NCI-H1930 (cell line): Measurements from ENCODE around the gene PCDHB6.
"Not testable (repeated sequence)": the region's sequence is repeated elsewhere in the genome, so short reads cannot be mapped to it uniquely, and the experiment has no call there.

ENCODE experiments used
- DNase-seq, 2 experiments: peaks; one replicate each; lab custom pipeline; 2025; lab: John Stamatoyannopoulos, UW

The PCDHB6 gene

DNA sequence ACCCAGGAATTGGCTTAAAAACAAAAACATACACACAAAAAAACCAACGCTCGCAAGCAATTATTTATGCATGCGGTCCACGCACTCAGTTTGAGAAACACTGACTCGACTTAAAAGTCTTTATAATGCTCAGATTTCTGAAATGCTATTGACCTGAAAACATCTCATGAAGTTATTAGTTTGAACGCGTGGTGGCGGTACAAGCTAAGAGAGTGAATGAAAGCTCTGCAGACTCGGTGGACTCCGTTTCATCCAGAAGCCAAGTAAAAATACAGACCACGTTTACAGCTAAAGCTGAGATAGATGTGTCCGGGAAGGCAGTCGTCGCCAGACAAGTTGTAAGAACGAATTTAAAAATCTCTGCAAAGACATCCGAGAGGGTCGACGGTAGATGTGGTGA, at the start of gene PCDHB6:
Gene PCDHB6, plus strand, starts transcription at position 246 of the 400 bp plus-strand sequence. CDS start 201 bp downstream, outside the sequence.
- DNase-seq = no peak

DNA sequence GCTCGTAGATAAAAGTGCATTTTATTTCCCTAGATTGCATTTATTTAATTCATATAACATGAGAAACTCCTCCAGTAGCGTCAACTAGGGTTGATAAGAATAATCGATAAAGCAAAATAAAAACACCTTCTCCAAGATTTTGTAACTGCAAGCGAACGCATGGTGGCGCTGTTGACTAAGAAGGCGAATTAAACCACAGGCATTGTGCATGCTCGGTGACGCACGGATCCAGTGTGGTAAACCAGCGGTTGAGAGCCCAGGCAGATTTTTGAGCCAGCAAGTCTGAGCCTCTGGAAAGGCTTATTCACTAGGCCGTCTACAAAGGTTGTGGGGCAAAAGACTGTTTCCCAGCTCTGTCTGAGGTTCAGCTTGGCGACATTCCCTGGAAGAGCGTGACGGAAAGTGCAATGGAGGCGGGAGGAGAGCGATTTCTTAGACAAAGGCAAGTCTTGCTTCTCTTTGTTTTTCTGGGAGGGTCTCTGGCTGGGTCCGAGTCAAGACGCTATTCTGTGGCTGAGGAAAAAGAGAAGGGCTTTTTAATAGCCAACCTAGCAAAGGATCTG, 49.5 kb upstream of the PCDHB6 start, which contains the start of gene PCDHB3:
Gene PCDHB3, plus strand, starts transcription at position 231 of the 563 bp plus-strand sequence. Its CDS starts 177 bp downstream, at position 408.
- peak in 1 of 2 experiments; percentile 24 for DNase-seq

DNA sequence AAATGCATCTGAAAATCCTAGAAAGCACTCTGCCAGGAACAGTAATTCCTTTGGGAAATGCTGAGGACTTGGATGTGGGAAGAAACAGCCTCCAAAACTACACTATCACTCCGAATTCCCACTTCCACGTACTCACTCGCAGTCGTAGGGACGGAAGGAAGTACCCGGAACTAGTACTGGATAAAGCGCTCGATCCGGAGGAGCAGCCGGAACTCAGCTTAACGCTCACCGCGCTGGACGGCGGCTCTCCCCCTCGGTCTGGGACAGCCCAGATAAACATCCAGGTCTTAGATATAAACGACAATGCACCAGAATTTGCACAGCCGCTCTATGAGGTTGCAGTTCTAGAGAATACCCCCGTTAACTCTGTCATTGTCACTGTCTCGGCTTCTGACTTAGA, 48.8 kb upstream of the PCDHB6 start:
- DNase-seq = no peak

DNA sequence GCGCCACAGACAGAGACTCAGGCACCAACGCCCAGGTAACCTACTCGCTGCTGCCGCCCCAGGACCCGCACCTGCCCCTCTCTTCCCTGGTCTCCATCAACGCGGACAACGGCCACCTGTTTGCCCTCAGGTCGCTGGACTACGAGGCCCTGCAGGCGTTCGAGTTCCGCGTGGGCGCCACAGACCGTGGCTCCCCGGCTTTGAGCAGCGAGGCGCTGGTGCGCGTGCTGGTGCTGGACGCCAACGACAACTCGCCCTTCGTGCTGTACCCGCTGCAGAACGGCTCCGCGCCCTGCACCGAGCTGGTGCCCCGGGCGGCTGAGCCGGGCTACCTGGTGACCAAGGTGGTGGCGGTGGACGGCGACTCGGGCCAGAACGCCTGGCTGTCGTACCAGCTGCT, 47.8 kb upstream of the PCDHB6 start:
- DNase-seq = not testable (repeated sequence)

DNA sequence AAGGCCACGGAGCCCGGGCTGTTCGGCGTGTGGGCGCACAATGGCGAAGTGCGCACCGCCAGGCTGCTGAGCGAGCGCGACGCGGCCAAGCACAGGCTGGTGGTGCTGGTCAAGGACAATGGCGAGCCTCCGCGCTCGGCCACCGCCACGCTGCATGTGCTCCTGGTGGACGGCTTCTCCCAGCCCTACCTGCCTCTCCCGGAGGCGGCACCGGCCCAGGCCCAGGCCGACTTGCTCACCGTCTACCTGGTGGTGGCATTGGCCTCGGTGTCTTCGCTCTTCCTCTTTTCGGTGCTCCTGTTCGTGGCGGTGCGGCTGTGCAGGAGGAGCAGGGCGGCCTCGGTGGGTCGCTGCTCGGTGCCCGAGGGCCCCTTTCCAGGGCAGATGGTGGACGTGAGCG, 47.4 kb upstream of the PCDHB6 start:
- not testable (repeated sequence) for DNase-seq

DNA sequence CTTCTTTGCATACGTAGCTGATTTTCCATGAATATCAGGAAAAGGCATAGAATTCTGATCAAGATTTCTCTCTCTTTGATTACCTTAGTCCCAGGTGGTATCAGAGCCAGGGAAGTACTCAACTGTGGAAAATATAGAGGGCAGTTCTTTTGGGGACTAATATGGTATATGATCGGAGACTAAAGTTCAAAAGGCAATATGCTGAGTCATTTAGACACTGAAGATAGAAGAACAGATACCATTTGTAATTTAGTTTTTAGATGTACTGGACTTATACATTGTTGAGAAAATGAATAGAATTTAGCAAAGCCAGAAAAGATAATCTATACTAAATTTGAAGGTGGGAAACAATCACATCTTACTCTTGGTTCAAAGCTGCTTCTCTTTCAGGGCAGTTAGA, 44.5 kb upstream of the PCDHB6 start:
- DNase-seq = no peak

DNA sequence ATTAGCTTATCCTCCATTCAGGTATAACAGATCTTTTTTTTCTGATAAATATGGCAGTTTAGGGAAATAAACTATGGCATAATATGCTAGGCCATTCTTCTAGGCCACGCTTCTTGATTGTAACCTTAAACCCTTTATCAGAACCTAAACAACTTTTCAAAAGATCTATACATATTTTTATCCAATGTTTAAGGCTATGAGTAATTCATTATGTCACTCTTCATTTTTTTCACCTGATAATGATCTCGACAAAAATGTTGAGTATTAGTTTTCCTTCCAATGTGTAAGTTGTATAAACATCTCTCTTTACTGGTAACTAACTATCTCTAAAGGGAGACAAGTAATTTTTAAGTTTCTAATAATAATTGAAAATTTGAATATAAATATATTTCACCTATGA, 30.6 kb upstream of the PCDHB6 start:
- DNase-seq = no peak

DNA sequence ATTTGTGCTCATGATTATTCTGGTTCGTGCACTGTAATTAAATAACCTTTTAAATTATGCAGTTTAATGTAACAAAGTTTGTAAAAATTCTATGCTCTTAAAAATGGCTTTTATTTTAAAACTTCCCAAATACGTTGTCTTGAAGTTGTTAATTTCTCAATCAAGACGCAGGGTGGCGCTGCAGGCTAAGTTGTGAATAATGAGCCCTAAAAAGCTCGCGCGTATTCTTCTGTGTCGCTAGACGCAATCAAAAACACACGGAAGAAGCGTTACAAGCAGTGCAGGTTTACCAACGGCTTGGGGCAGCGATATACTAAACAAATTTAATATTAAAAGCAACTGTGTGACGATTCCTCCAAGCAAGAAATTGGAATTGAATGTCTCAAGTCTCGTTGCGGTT, 28.3 kb upstream of the PCDHB6 start, which contains the start of gene PCDHB4:
Gene PCDHB4, plus strand, starts transcription at position 256 of the 400 bp plus-strand sequence. CDS start 181 bp downstream, outside the sequence.
- peak; percentile 5 to 58 for DNase-seq

DNA sequence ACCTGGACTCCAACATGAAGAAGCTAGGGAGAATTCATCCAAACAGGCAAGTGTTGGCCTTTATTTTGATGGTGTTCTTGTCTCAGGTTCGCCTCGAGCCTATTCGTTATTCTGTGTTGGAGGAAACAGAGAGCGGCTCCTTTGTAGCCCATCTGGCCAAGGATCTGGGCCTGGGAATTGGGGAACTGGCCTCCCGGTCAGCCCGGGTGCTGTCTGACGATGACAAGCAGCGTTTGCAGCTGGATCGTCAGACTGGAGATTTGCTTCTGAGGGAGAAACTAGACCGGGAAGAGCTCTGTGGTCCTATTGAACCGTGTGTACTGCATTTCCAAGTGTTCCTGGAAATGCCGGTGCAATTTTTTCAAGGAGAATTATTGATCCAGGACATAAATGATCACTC, 27.9 kb upstream of the PCDHB6 start:
- no peak for DNase-seq

DNA sequence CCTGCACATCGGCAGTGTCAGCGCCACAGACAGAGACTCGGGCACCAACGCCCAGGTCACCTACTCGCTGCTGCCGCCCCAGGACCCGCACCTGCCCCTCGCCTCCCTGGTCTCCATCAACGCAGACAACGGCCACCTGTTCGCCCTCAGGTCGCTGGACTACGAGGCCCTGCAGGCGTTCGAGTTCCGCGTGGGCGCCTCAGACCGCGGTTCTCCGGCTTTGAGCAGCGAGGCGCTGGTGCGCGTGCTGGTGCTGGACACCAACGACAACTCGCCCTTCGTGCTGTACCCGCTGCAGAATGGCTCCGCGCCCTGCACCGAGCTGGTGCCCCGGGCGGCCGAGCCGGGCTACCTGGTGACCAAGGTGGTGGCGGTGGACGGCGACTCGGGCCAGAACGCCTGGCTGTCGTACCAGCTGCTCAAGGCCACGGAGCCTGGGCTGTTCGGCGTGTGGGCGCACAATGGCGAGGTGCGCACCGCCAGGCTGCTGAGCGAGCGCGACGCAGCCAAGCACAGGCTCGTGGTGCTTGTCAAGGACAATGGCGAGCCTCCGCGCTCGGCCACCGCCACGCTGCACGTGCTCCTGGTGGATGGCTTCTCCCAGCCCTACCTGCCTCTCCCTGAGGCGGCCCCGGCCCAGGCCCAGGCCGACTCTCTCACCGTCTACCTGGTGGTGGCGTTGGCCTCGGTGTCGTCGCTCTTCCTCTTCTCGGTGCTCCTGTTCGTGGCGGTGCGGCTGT, 26.3 kb upstream of the PCDHB6 start:
- DNase-seq = not testable (repeated sequence)

DNA sequence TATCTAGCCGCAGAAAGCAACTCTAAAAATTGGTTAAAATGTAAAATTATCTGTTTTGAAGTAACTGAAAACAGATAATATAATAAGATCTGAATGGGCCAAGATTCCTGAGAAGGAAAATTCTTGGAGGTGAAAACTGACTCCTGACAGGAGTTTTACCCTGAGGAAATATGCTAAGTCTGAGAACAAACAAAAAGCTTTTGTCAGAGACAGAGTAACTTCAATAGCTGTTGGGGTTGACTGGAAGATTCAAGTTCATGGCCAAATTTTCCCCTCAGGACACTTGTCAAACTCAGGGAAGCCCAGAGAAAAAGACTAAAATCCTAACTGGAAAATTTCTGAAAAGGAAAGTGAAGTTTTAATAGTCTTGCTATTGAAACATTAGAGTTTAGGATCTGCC, 22.6 kb upstream of the PCDHB6 start:
- no peak for DNase-seq

DNA sequence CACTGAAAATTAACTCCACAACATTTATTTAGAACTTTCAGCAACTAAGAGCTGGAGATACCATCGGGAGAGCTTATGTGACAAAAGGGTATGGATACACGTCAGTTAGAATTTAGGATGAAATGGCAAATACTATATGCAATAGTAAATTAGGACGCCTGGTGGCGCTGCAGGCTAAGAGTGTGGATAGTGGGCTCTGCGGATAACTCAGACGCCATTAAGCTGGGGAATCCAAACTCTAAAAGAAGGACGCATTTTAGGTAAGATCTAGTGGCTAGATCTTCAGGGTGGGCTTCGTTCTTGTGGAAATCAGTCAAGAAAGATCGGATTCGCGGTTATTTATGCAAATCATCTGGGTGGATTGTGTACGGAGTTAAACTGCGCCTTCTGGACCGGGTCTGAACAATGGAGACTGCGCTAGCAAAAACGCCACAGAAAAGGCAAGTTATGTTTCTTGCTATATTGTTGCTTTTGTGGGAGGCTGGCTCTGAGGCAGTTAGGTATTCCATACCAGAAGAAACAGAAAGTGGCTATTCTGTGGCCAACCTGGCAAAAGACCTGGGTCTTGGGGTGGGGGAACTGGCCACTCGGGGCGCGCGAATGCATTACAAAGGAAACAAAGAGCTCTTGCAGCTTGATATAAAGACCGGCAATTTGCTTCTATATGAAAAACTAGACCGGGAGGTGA, 14.7 kb upstream of the PCDHB6 start, which contains the start of gene PCDHB5:
Gene PCDHB5, plus strand, starts transcription at position 177 of the 688 bp plus-strand sequence. Its CDS starts 229 bp downstream, at position 406.
- DNase-seq = peak; percentile 10 to 77

DNA sequence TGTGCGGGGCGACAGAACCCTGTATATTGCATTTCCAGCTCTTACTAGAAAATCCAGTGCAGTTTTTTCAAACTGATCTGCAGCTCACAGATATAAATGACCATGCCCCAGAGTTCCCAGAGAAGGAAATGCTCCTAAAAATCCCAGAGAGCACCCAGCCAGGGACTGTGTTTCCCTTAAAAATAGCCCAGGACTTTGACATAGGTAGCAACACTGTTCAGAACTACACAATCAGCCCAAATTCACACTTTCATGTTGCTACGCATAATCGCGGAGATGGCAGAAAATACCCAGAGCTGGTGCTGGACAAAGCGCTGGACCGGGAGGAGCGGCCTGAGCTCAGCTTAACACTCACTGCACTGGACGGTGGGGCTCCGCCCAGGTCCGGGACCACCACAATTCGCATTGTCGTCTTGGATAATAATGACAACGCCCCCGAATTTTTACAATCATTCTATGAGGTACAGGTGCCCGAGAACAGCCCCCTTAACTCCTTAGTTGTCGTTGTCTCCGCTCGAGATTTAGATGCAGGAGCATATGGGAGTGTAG, 14.1 kb upstream of the PCDHB6 start:
- DNase-seq = no peak

DNA sequence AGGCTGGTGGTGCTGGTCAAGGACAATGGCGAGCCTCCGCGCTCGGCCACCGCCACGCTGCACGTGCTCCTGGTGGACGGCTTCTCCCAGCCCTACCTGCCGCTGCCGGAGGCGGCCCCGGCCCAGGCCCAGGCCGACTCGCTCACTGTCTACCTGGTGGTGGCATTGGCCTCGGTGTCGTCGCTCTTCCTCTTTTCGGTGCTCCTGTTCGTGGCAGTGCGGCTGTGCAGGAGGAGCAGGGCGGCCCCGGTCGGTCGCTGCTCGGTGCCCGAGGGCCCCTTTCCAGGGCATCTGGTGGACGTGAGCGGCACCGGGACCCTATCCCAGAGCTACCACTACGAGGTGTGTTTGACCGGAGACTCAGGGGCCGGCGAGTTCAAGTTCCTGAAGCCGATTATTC, 12.5 kb upstream of the PCDHB6 start:
- DNase-seq = not testable (repeated sequence)

DNA sequence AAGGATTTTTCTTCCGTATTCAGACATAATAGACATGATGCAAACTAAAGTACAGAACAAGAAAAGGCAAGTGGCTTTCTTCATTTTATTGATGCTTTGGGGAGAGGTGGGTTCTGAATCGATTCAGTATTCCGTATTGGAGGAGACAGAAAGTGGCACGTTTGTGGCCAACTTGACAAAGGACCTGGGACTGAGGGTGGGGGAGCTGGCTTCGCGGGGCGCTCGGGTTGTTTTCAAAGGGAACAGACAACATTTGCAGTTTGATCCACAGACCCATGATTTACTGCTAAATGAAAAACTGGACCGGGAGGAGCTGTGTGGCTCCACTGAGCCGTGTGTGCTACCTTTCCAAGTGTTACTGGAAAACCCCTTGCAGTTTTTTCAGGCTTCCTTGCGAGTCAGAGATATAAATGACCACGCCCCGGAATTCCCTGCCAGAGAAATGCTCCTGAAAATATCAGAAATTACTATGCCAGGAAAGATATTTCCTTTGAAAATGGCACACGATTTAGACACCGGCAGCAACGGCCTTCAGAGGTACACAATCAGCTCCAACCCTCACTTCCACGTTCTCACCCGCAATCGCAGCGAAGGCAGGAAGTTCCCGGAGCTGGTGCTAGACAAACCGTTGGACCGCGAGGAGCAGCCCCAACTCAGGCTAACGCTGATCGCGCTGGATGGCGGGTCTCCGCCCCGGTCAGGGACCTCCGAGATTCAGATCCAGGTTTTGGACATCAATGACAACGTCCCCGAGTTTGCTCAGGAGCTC, 551 bp downstream of the PCDHB6 start:
- no peak for DNase-seq

DNA sequence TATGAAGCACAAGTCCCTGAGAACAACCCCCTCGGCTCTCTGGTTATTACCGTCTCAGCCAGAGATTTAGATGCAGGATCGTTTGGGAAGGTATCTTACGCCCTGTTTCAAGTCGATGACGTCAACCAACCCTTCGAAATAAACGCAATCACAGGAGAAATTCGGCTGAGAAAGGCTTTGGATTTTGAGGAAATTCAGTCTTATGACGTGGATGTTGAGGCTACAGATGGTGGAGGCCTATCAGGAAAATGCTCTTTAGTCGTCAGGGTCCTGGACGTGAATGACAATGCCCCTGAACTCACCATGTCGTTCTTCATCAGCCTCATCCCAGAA, 1.1 kb downstream of the PCDHB6 start:
- DNase-seq = no peak

DNA sequence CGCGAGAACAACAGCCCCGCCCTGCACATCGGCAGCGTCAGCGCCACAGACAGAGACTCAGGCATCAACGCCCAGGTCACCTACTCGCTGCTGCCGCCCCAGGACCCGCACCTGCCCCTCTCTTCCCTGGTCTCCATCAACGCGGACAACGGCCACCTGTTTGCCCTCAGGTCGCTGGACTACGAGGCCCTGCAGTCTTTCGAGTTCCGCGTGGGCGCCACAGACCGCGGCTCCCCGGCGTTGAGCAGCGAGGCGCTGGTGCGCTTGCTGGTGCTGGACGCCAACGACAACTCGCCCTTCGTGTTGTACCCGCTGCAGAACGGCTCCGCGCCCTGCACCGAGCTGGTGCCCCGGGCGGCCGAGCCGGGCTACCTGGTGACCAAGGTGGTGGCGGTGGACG, 1.8 kb downstream of the PCDHB6 start:
- not testable (repeated sequence) for DNase-seq

DNA sequence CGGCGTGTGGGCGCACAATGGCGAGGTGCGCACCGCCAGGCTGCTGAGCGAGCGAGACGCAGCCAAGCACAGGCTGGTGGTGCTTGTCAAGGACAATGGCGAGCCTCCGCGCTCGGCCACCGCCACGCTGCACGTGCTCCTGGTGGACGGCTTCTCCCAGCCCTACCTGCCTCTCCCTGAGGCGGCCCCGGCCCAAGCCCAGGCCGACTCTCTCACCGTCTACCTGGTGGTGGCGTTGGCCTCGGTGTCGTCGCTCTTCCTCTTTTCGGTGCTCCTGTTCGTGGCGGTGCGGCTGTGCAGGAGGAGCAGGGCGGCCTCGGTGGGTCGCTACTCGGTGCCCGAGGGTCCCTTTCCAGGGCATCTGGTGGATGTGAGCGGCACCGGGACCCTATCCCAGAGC, 2.2 kb downstream of the PCDHB6 start:
- DNase-seq = not testable (repeated sequence)

DNA sequence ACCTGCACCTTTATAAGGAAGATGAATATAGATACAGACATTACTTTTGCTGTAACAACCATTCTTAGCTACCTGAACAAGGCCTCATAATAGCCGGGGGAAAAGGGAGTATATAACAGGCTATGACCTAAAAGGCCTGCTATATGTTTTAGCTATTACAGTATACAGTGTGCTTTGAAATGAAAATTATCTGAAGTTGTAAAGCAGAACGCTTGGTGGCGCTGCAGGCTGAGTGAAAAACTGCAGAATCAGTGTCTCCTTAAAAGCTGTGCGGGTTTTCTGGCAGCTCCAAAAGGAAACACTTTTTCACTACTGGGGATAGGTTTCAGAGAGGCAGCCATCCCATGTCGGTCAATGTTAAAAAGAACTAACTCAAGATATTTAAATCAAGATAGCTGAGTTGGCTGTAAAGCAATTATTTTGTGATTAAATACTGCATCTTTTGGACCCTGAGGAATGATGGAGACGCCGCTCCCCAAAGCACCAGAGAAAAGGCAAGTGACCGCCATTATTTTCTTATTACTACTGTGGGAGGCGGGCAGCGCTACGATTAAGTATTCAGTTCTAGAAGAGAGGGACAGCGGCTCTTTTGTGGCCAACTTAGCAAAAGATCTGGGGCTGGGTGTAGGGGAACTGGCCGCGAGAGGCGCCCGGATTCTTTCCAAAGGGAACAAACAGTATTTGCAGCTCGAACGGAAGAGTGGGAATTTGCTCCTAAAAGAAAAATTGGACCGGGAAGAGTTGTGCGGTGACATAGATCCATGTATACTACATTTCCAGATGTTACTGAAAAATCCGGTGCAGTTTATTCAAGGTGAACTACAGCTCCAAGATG, 5.9 kb downstream of the PCDHB6 start:
- DNase-seq = no peak

DNA sequence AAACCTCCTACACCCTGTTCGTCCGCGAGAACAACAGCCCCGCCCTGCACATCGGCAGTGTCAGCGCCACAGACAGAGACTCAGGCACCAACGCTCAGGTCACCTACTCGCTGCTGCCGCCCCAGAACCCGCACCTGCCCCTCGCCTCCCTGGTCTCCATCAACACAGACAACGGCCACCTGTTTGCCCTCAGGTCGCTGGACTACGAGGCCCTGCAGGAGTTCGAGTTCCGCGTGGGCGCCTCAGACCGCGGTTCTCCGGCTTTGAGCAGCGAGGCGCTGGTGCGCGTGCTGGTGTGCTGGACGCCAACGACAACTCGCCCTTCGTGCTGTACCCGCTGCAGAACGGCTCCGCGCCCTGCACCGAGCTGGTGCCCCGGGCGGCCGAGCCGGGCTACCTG, 7.5 kb downstream of the PCDHB6 start:
- not testable (repeated sequence) for DNase-seq

DNA sequence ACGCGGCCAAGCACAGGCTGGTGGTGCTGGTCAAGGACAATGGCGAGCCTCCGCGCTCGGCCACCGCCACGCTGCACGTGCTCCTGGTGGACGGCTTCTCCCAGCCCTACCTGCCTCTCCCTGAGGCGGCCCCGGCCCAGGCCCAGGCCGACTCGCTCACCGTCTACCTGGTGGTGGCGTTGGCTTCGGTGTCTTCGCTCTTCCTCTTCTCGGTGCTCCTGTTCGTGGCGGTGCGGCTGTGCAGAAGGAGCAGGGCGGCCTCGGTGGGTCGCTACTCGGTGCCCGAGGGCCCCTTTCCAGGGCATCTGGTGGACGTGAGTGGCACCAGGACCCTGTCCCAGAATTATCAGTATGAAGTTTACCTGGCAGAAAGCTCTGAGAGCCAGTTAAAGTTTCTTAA, 8.0 kb downstream of the PCDHB6 start:
- not testable (repeated sequence) for DNase-seq
